K562 (cell line): ENCODE data around the gene RIPK3. TPM values are rescaled to one million over a fixed set of nuclear protein-coding genes. Genes with fewer than 3 reads are reported as not detected.

Experiments used
- ATAC-seq: fragments of 200-7000 bp; cut with Tn5 transposase; 3 replicates; pipeline ENCODE4 v1.9.1; 2020; ENCODE audit warnings: moderate library complexity
- BruUV-seq: library from RNA; stranded (reverse); fragments of 400-500 nt; replicated peaks from 2 replicates; lab custom pipeline; 2021; lab: Mats Ljungman, UMichigan
- CTCF ChIA-PET: fragments of 300-600 bp; formaldehyde crosslinking; extraction: SDS; loops from one replicate; lab custom pipeline; 2021; ENCODE audit warnings: low intra/inter-chr PET ratio; lab: Yijun Ruan, JAX
- POLR2A ChIA-PET: fragments of 300-600, 350-650 bp; sonication (Branson Sonifier 250); formaldehyde crosslinking; extraction: SDS; loops from one replicate; lab custom pipeline; 2021; ENCODE audit warnings: antibody characterized with exemption, inconsistent platforms; lab: Yijun Ruan, JAX
- DNase-seq, 4 experiments: peaks; one replicate each; pipeline versions ENCODE4 v3.0.0 to v3.0.0-alpha.2; 2011 to 2018; ENCODE audit warnings: low spot score in 3 of 4, mixed read lengths in 3 of 4; ENCODE audit errors: extremely low read depth in 1 of 4
- FAIRE-seq: peaks from 2 replicates; lab custom pipeline; 2011; peaks lifted over from hg19 to GRCh38; lab: Jason Lieb, UNC
- H2AFZ ChIP-seq: 2 replicates; pipeline ENCODE4 v1.6.0; 2011; ENCODE audit warnings: low read depth, low read length, control low read depth, inconsistent platforms
- H3K27ac ChIP-seq: fragments of 200-600 bp; 3 replicates; pipeline ENCODE4 v1.8.0; 2011; ENCODE audit warnings: low read depth, mild to moderate bottlenecking, control low read depth, inconsistent platforms, low read length, moderate library complexity, mixed read lengths; ENCODE audit errors: extremely low read depth
- H3K27me3 ChIP-seq, 2 experiments: fragments of 300-600 bp in 1 of 2; 2 replicates in 1 of 2; 3 replicates in 1 of 2; pipeline versions ENCODE4 v1.6.0 to v1.8.0; 2011; ENCODE audit warnings: inconsistent platforms in 2 of 2, low read length in 2 of 2, mild to moderate bottlenecking in 1 of 2, mixed read lengths in 1 of 2, moderate library complexity in 1 of 2; ENCODE audit not compliant: control insufficient read depth in 2 of 2, insufficient read depth in 2 of 2
- H3K36me3 ChIP-seq: fragments of 300-600 bp; 3 replicates; pipeline ENCODE4 v1.8.0; 2011; ENCODE audit warnings: mild to moderate bottlenecking, low read length, inconsistent platforms; ENCODE audit not compliant: control insufficient read depth, insufficient read depth
- H3K4me1 ChIP-seq, 2 experiments: fragments of 200-600 bp in 1 of 2; replicated peaks in 1 of 2; 2 replicates in 1 of 2; 3 replicates in 1 of 2; pipeline versions ENCODE4 v1.5.1 to v1.8.0; 2011; ENCODE audit warnings: inconsistent platforms in 2 of 2, low read length in 2 of 2, mild to moderate bottlenecking in 1 of 2, mixed read lengths in 1 of 2, moderate library complexity in 1 of 2; ENCODE audit not compliant: control insufficient read depth in 2 of 2, insufficient read depth in 2 of 2
- H3K4me2 ChIP-seq: 2 replicates; pipeline ENCODE4 v1.6.1; 2011; ENCODE audit warnings: low read length, control low read depth, inconsistent platforms, mixed read lengths; ENCODE audit not compliant: insufficient read depth
- H3K4me3 ChIP-seq: fragments of 200-600 bp; sonication (generic), shearing (Covaris generic); 2 replicates; pipeline ENCODE4 v1.5.1; 2016; ENCODE audit warnings: control low read depth, inconsistent platforms
- H3K79me2 ChIP-seq: fragments of 200-600 bp; 3 replicates; pipeline ENCODE4 v1.8.0; 2011; ENCODE audit warnings: low read length, inconsistent platforms; ENCODE audit not compliant: control insufficient read depth, insufficient read depth
- H3K9ac ChIP-seq, 2 experiments: 2 replicates each; pipeline versions ENCODE4 v1.6.0 to v1.6.1; 2011; ENCODE audit warnings: low read depth in 2 of 2, low read length in 2 of 2, control low read depth in 1 of 2, inconsistent platforms in 1 of 2, mild to moderate bottlenecking in 1 of 2, mixed read lengths in 1 of 2; ENCODE audit not compliant: insufficient read depth in 1 of 2
- H3K9me1 ChIP-seq: one replicate; pipeline ENCODE4 v1.6.0; 2011; ENCODE audit warnings: inconsistent platforms, mild to moderate bottlenecking, low read length, moderate library complexity; ENCODE audit not compliant: control insufficient read depth, insufficient read depth
- H3K9me3 ChIP-seq: replicated peaks from 2 replicates; pipeline ENCODE4 v1.5.1; 2011; ENCODE audit warnings: low read depth, low read length, inconsistent platforms; ENCODE audit not compliant: control insufficient read depth, insufficient read depth
- H4K20me1 ChIP-seq: replicated peaks from 2 replicates; pipeline ENCODE4 v1.6.1; 2011; ENCODE audit warnings: low read length, inconsistent platforms, mixed read lengths; ENCODE audit not compliant: control insufficient read depth, insufficient read depth
- RBM39 ChIP-seq: fragments of 200-400 bp; formaldehyde crosslinking; optimal IDR thresholded peaks from 2 replicates; pipeline ENCODE3; 2018; ENCODE audit warnings: low read depth, low read length
- WGBS: fragments of 100-300 bp; shearing (Covaris generic); methylation state at CpG from one replicate; pipeline ENCODE4 v1.1.6; 2016; ENCODE audit warnings: low coverage, mixed read lengths; ENCODE audit not compliant: insufficient coverage; ENCODE audit errors: missing lambda C conversion rate; 5-methylcytosine and 5-hydroxymethylcytosine counted together
- in situ Hi-C: fragments of 300-500 bp; cut with MboI; formaldehyde crosslinking; loops from 4 replicates; pipeline ENCODE4 v1.15.0; 2018; ENCODE audit warnings: inconsistent platforms, mixed read lengths
- intact Hi-C: fragments of 100-400 bp; cut with micrococcal nuclease; formaldehyde crosslinking; loops from 2 replicates; pipeline ENCODE4 v1.14.2; 2022
- polyA plus RNA-seq, 8 experiments: library from polyadenylated mRNA; depleted of rRNA in 4 of 8; stranded (reverse) in 5 of 8; unstranded in 3 of 8; fragments of >200 nt; fragmentation: Nextera tagmentation in 2 of 8; fragmentation: Illumina TruSeq in 1 of 8; extraction: Ambion mirVana in 2 of 8; extraction: Trizol in 1 of 8; gene quantifications; 2 replicates each; pipeline versions ENCODE4 v1.2.1 to v1.2.3, GENCODE V29; 2011 to 2014; ENCODE audit warnings: inconsistent platforms in 1 of 8, missing spikeins in 1 of 8
- total RNA-seq, 7 experiments: library from RNA; depleted of rRNA in 6 of 7; stranded (reverse); fragments of >200 nt in 6 of 7; fragmentation: Illumina TruSeq in 2 of 7; extraction: Trizol in 2 of 7; gene quantifications; 2 replicates each; pipeline versions ENCODE4 v1.2.1 to v1.2.3, GENCODE V29; 2011 to 2021; ENCODE audit warnings: low replicate concordance in 1 of 7
- TF ChIP-seq, protein P1 (sequence below): fragments of 250-450 bp; sonication (Bioruptor Pico); IDR thresholded peaks from 2 replicates; pipeline ENCODE4 v1.8.0; 2022; ENCODE audit warnings: moderate library complexity, mild to moderate bottlenecking, inconsistent platforms
- TF ChIP-seq, protein P2 (sequence below): fragments of 450-650 bp; IDR thresholded peaks from 2 replicates; pipeline ENCODE4 v1.6.1; 2018; ENCODE audit not compliant: partially characterized antibody

RIPK3 gene
- total and polyA plus RNA-seq, 9 of the 15 experiments (the other 6 are each of a cell fraction or from before 2014, with no cell fraction given) = 0.03 to 0.43 (median 0.28) TPM; not detected in 3

DNA sequence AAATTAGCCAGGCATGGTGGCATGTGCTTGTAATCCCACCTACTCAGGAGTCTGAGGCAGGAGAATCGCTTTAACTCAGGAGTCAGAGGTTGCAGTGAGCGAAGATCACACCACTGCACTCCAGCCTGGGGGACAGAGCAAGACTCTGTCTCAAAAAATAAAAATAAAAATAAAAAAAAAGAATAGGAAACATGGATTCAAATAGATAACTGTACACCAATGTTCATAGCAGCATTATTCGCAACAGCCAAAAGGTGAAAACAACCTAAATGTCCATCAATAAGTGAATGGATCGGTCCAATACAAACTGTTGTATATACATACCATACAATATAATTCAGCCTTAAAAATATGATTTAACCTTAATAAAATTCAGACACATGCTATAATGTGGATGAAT, 3.1 kb upstream of the RIPK3 start:
- POLR2A ChIA-PET = no interaction called here

More for the DNA sequence above, 3.1 kb upstream of the RIPK3 start:
- no peaks in the 10 kb centered on the region for H3K27me3 ChIP-seq
- H3K9ac ChIP-seq = no peak overlapping the region
- H3K36me3 ChIP-seq = no peaks in the 10 kb centered on the region
- no TSS peak for BruUV-seq
- H3K4me2 ChIP-seq = no peak overlapping the region
- H3K4me3 ChIP-seq = no peak overlapping the region
- H4K20me1 ChIP-seq = no peaks in the 10 kb centered on the region
- no peaks in the 10 kb centered on the region for H3K9me3 ChIP-seq
- TF ChIP-seq, protein P1, sequence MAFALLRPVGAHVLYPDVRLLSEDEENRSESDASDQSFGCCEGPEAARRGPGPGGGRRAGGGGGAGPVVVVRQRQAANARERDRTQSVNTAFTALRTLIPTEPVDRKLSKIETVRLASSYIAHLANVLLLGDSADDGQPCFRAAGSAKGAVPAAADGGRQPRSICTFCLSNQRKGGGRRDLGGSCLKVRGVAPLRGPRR (CRISPR knock-in tag) = no peak
- TF ChIP-seq, protein P2, sequence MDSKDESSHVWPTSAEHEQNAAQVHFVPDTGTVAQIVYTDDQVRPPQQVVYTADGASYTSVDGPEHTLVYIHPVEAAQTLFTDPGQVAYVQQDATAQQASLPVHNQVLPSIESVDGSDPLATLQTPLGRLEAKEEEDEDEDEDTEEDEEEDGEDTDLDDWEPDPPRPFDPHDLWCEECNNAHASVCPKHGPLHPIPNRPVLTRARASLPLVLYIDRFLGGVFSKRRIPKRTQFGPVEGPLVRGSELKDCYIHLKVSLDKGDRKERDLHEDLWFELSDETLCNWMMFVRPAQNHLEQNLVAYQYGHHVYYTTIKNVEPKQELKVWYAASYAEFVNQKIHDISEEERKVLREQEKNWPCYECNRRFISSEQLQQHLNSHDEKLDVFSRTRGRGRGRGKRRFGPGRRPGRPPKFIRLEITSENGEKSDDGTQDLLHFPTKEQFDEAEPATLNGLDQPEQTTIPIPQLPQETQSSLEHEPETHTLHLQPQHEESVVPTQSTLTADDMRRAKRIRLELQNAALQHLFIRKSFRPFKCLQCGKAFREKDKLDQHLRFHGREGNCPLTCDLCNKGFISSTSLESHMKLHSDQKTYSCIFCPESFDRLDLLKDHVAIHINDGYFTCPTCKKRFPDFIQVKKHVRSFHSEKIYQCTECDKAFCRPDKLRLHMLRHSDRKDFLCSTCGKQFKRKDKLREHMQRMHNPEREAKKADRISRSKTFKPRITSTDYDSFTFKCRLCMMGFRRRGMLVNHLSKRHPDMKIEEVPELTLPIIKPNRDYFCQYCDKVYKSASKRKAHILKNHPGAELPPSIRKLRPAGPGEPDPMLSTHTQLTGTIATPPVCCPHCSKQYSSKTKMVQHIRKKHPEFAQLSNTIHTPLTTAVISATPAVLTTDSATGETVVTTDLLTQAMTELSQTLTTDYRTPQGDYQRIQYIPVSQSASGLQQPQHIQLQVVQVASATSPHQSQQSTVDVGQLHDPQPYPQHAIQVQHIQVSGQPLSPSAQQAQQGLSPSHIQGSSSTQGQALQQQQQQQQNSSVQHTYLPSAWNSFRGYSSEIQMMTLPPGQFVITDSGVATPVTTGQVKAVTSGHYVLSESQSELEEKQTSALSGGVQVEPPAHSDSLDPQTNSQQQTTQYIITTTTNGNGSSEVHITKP = peak; percentile 71
- TF ChIP-seq RBM39 = no peak
- no peaks in the 10 kb centered on the region for H3K9me1 ChIP-seq
- intact Hi-C loops = no loop called here
- CTCF ChIA-PET = no interaction called here
- ATAC-seq (no peak), DNase-seq (no peak), FAIRE-seq (no peak)
- in situ Hi-C loops = loop anchor here (25.0 kb wide), 1 partner anchor 344 kb away; no protein-coding TSS in a partner anchor
- no peak overlapping the region for H3K27ac ChIP-seq
- 62% methylated on average over 4 of the region's 4 CpGs for WGBS
- H2AFZ ChIP-seq = no peak overlapping the region
- peaks cover 8 to 13% of the 10 kb centered on the region in 2 experiments; a peak in 3 of 5 replicates for H3K4me1 ChIP-seq
- H3K79me2 ChIP-seq = no peaks in the 10 kb centered on the region
